ENCODE data around the gene LHPP.

The LHPP gene

GRCh38 chr10:124511205-124512039 is 49.8 kb downstream of the LHPP start:
- TF ChIP-seq SUZ12 (IDR thresholded peaks at IDR 0.05; ENCODE audit: extremely low read depth, insufficient read depth, insufficient read length) (no peak), ZNF274 (IDR thresholded peaks at IDR 0.05; ENCODE audit: low read depth, low read length) (no peak), YY1 (IDR thresholded peaks at IDR 0.05; ENCODE audit: insufficient read depth, insufficient read length) (no peak)
- no peak for DNase-seq (ENCODE audit: low read depth, low spot score)
- Histone ChIP-seq H3K4me3 (ENCODE audit: insufficient read length, low read depth) (no peak overlapping the region), H3K4me1 (ENCODE audit: insufficient read depth, insufficient read length) (peaks cover 12% of the 10 kb centered on the region), H3K27me3 (ENCODE audit: insufficient read depth, insufficient read length) (no peaks in the 10 kb centered on the region), H3K9me3 (ENCODE audit: insufficient read depth, low read length) (no peaks in the 10 kb centered on the region), H3K36me3 (ENCODE audit: insufficient read depth, insufficient read length, low read length) (no peaks in the 10 kb centered on the region), H3K9ac (ENCODE audit: insufficient read length, low read depth) (no peak overlapping the region)

- TF ChIP-seq SUZ12 (IDR thresholded peaks at IDR 0.05; ENCODE audit: extremely low read depth, insufficient read depth, insufficient read length) (no peak), ZNF274 (IDR thresholded peaks at IDR 0.05; ENCODE audit: low read depth, low read length) (no peak)
- no peaks in the 10 kb centered on the region for H3K9me3 ChIP-seq (ENCODE audit: insufficient read depth, low read length)
- H3K36me3 ChIP-seq (ENCODE audit: insufficient read depth, insufficient read length, low read length) = no peaks in the 10 kb centered on the region
- H3K4me1 ChIP-seq (ENCODE audit: insufficient read depth, insufficient read length) = peaks cover 12% of the 10 kb centered on the region
- no peak for DNase-seq (ENCODE audit: low read depth, low spot score)
- no peak overlapping the region for H3K4me3 ChIP-seq (ENCODE audit: insufficient read length, low read depth)
- no peaks in the 10 kb centered on the region for H3K27me3 ChIP-seq (ENCODE audit: insufficient read depth, insufficient read length)
- H3K9ac ChIP-seq (ENCODE audit: insufficient read length, low read depth) = no peak overlapping the region
Measured at GRCh38 chr10:124512040-124512428, 50.4 kb downstream of the LHPP start.

DNA sequence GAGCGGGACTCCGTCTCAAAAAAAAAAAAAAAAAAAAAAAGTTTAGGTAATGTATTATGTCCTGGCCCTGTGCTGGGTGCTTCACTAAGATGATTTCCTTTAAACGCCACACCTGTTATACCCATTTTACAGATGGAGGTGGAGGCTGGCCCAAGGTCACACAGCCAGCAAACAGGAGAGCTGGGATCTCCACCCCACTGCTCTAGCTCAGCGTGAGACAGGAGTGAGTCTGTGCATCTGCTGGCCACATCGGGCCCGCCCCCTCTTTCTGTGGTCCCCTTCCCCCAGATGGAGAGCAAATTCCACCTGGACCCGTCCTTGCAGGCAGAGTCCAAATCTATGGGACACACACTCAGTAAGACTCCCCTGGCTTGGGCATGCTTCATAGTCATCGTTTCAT is 51.0 kb downstream of the LHPP start:
- no peaks in the 10 kb centered on the region for H3K27me3 ChIP-seq (ENCODE audit: insufficient read depth, insufficient read length)
- H3K9me3 ChIP-seq (ENCODE audit: insufficient read depth, low read length) = no peaks in the 10 kb centered on the region
- H3K4me1 ChIP-seq (ENCODE audit: insufficient read depth, insufficient read length) = peaks cover 12% of the 10 kb centered on the region
- DNase-seq (ENCODE audit: low read depth, low spot score) = no peak
- H3K4me3 ChIP-seq (ENCODE audit: insufficient read length, low read depth) = no peak overlapping the region
- TF ChIP-seq SUZ12 (IDR thresholded peaks at IDR 0.05; ENCODE audit: extremely low read depth, insufficient read depth, insufficient read length) (no peak), YY1 (IDR thresholded peaks at IDR 0.05; ENCODE audit: insufficient read depth, insufficient read length) (no peak), ZNF274 (IDR thresholded peaks at IDR 0.05; ENCODE audit: low read depth, low read length) (no peak)
- H3K9ac ChIP-seq (ENCODE audit: insufficient read length, low read depth) = no peak overlapping the region
- no peaks in the 10 kb centered on the region for H3K36me3 ChIP-seq (ENCODE audit: insufficient read depth, insufficient read length, low read length)

DNA sequence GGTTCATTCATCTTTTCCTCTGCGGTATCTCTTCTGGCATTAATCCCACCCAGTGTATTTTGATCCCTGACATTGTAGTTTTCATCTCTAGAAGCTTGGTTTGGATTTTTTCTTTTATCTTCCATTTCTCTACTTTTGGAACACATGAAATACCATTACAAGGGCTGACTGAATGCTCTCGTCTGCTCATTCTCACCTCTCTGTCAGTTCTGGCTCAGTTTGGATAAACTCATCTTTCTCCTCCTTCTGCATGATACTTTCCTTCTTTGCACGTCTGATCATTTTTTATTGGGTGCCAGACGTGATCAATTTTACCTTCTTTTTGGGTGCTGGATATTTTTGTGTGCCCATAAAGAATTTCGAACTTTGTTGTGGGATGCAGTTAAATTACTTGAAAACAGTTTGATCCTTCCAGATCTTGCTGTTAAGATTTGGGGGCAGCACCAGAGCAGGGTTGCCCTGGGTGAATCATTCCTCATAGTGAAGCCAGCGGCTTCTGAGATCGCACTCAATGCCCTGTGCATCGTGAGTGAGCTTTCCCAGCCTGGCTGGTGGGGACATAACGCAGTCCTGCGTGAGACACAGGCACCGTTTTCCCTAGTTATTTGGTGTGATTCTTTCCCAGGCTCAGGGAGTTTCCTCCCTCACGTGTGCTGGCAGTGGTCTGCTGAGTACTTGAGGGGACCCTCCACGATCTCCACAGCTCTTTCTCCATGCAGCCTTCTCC is 53.8 kb downstream of the LHPP start:
- no peak for DNase-seq (ENCODE audit: low read depth, low spot score)
- TF ChIP-seq ZNF274 (IDR thresholded peaks at IDR 0.05; ENCODE audit: low read depth, low read length) (no peak), SUZ12 (IDR thresholded peaks at IDR 0.05; ENCODE audit: extremely low read depth, insufficient read depth, insufficient read length) (no peak), YY1 (IDR thresholded peaks at IDR 0.05; ENCODE audit: insufficient read depth, insufficient read length) (no peak)

GRCh38 chr10:124516181-124516580 is 54.6 kb downstream of the LHPP start:
- no peak overlapping the region for H3K9ac ChIP-seq (ENCODE audit: insufficient read length, low read depth)
- no peaks in the 10 kb centered on the region for H3K9me3 ChIP-seq (ENCODE audit: insufficient read depth, low read length)
- DNase-seq (ENCODE audit: low read depth, low spot score) = no peak
- H3K4me1 ChIP-seq (ENCODE audit: insufficient read depth, insufficient read length) = peaks cover 11% of the 10 kb centered on the region
- no peaks in the 10 kb centered on the region for H3K36me3 ChIP-seq (ENCODE audit: insufficient read depth, insufficient read length, low read length)
- H3K4me3 ChIP-seq (ENCODE audit: insufficient read length, low read depth) = no peak overlapping the region
- TF ChIP-seq ZNF274 (IDR thresholded peaks at IDR 0.05; ENCODE audit: low read depth, low read length) (no peak), YY1 (IDR thresholded peaks at IDR 0.05; ENCODE audit: insufficient read depth, insufficient read length) (no peak), SUZ12 (IDR thresholded peaks at IDR 0.05; ENCODE audit: extremely low read depth, insufficient read depth, insufficient read length) (no peak)
- no peaks in the 10 kb centered on the region for H3K27me3 ChIP-seq (ENCODE audit: insufficient read depth, insufficient read length)

More for the DNA sequence above, 53.8 kb downstream of the LHPP start:
- no peak overlapping the region for H3K4me3 ChIP-seq (ENCODE audit: insufficient read length, low read depth)
- H3K9me3 ChIP-seq (ENCODE audit: insufficient read depth, low read length) = no peaks in the 10 kb centered on the region
- no peak overlapping the region for H3K9ac ChIP-seq (ENCODE audit: insufficient read length, low read depth)
- H3K36me3 ChIP-seq (ENCODE audit: insufficient read depth, insufficient read length, low read length) = no peaks in the 10 kb centered on the region
- H3K27me3 ChIP-seq (ENCODE audit: insufficient read depth, insufficient read length) = no peaks in the 10 kb centered on the region
- peaks cover 9% of the 10 kb centered on the region for H3K4me1 ChIP-seq (ENCODE audit: insufficient read depth, insufficient read length)

DNA sequence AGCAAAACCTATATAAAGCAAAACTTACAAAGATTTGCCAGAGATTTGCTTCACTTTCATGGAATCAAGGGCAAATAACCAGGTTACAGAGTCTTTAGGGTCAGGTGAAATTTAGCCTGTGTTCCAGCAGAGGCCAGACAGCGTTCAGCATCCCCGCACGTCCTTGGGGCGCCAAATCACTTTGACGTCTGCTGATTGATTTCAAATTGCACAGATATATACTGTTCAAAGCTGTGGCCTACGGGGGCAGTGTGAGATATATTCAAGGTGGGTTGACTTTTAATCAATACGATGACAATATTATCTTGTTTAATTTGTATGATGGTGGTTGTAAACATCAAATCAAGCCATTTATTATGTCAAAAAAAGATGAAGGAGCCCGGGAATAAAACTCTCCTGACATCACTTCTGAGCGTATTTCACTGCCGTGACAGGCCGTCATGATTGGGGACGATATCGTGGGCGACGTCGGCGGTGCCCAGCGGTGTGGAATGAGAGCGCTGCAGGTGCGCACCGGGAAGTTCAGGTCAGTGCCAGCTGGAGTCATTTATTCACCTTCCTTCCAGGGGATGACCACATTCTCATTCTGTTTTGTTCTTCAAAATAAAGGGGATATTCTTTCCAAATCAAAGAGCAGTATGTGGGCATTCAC is 55.2 kb downstream of the LHPP start:
- no peaks in the 10 kb centered on the region for H3K36me3 ChIP-seq (ENCODE audit: insufficient read depth, insufficient read length, low read length)
- H3K4me1 ChIP-seq (ENCODE audit: insufficient read depth, insufficient read length) = peaks cover 8% of the 10 kb centered on the region
- no peaks in the 10 kb centered on the region for H3K27me3 ChIP-seq (ENCODE audit: insufficient read depth, insufficient read length)
- H3K4me3 ChIP-seq (ENCODE audit: insufficient read length, low read depth) = no peak overlapping the region
- H3K9me3 ChIP-seq (ENCODE audit: insufficient read depth, low read length) = no peaks in the 10 kb centered on the region
- TF ChIP-seq YY1 (IDR thresholded peaks at IDR 0.05; ENCODE audit: insufficient read depth, insufficient read length) (no peak), SUZ12 (IDR thresholded peaks at IDR 0.05; ENCODE audit: extremely low read depth, insufficient read depth, insufficient read length) (no peak), ZNF274 (IDR thresholded peaks at IDR 0.05; ENCODE audit: low read depth, low read length) (no peak)
- no peak for DNase-seq (ENCODE audit: low read depth, low spot score)
- no peak overlapping the region for H3K9ac ChIP-seq (ENCODE audit: insufficient read length, low read depth)

GRCh38 chr10:124517461-124517860 is 55.8 kb downstream of the LHPP start:
- no peaks in the 10 kb centered on the region for H3K27me3 ChIP-seq (ENCODE audit: insufficient read depth, insufficient read length)
- peaks cover 11% of the 10 kb centered on the region for H3K4me1 ChIP-seq (ENCODE audit: insufficient read depth, insufficient read length)
- no peak for DNase-seq (ENCODE audit: low read depth, low spot score)
- no peak overlapping the region for H3K9ac ChIP-seq (ENCODE audit: insufficient read length, low read depth)
- no peaks in the 10 kb centered on the region for H3K36me3 ChIP-seq (ENCODE audit: insufficient read depth, insufficient read length, low read length)
- TF ChIP-seq ZNF274 (IDR thresholded peaks at IDR 0.05; ENCODE audit: low read depth, low read length) = no peak
- H3K4me3 ChIP-seq (ENCODE audit: insufficient read length, low read depth) = no peak overlapping the region
- no peaks in the 10 kb centered on the region for H3K9me3 ChIP-seq (ENCODE audit: insufficient read depth, low read length)
